Fibroblast of skin of right quadriceps (primary cell): ENCODE measurements around the gene BIN1.

Source experiments
- DNase-seq: peaks from one replicate; pipeline ENCODE4 v3.0.0-alpha.2; 2013

The BIN1 gene

DNA sequence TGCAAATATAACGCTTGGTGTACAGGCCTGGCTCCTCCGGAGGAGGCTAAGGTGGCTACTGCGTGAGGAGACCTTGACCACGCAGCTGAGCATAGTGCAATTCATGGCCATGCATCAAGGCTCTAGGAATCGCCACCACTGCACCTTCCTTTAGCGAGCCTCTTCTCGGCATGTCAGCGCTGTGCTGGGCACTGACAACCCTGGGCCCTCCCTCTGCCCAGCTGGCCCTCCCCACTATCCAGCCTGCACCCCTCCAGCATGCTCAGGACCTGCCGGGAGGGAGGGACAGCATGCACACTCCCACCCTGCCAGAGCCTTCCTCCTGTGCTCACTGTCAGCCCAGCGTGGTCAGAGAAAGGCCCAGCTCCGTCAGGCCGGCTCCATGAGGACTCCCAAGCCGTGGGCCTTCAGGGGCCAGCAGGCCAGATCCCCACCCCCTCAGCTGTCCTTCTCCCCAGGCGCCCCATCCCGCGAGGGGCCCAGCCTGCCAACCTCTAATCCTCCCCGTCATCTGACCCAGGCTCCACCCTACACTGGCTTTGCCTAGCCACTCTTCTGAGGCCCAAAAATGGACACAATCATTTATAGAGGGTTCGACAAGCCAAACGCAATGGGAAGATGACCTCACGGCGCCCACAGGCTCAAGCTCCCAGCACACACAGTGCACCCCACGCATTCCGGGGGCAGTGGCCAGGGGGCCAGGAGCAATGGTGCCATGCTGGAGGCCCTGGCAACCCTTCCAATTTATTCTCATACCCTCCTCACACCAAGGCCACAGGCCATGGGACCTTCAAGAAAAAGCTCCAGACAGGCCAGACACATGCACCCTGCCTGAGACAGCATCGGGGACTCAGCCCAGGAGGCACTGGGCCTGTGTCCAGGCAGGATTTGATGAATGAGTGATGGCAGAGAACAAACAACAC is 3.5 kb downstream of the BIN1 start:
- no peak for DNase-seq

- no peak for DNase-seq
Measured at GRCh38 chr2:127102521-127103242, 4.3 kb downstream of the BIN1 start.

GRCh38 chr2:127101756-127102477 is 5.0 kb downstream of the BIN1 start:
- no peak for DNase-seq

GRCh38 chr2:127101048-127101611 is 5.8 kb downstream of the BIN1 start:
- DNase-seq, result no peak

DNA sequence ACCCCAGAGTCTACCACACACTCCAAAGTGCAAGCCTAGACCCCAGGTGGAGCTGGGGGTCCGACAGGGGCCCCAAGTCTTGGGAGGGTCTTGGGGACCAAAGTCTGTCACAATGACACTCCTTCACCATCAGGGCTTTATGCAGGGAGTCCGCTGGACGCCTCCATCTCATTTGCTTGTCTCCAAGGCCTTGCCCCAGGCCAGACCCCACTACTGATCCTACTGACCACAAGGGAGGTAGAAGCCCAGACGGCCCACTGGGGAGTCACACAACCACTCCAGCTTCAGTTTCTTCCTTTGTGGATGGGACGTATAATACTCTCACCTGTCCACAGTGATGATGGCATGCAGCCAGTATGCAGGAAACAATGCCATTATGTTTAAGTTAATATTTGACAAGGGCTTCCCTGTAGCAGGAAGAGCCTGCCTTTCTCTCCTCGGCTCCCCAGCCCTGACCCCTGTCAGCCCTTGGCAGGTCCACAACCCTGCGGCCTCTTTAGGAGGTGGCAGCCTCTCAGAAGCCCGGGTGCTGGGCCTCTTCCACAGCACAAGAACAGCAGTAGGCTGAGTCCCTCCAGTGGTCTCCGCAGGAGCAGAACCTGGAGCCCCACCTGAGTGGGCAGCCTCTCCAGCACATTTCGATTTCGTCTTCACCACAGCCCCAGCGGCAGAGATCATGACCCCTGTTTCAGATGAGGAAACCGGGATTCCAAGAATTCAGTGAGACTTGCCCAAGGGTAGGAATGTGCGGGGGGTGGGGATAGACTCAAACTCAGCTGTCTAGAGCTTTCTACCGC is 6.5 kb downstream of the BIN1 start:
- DNase-seq, result peak; percentile 26

DNA sequence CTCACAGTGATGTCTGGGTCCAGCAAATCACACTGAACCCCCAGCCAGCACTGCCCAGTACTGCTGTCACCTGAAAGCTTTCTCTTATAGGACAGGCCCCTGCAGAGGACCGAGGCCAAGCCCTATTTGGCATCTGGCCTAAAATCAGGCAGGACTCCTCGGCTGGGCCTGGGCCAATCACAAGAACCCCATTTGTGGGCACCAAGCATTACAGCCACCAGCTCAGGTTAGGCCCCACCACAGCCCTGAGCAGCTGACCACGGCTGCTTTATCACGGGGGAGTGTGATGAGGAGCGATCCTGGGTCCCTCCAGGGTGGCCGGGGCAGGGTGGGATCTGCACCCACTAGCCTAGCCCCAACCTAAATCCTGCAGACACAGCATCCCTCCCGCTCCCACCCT is 8.2 kb downstream of the BIN1 start:
- no peak for DNase-seq

DNA sequence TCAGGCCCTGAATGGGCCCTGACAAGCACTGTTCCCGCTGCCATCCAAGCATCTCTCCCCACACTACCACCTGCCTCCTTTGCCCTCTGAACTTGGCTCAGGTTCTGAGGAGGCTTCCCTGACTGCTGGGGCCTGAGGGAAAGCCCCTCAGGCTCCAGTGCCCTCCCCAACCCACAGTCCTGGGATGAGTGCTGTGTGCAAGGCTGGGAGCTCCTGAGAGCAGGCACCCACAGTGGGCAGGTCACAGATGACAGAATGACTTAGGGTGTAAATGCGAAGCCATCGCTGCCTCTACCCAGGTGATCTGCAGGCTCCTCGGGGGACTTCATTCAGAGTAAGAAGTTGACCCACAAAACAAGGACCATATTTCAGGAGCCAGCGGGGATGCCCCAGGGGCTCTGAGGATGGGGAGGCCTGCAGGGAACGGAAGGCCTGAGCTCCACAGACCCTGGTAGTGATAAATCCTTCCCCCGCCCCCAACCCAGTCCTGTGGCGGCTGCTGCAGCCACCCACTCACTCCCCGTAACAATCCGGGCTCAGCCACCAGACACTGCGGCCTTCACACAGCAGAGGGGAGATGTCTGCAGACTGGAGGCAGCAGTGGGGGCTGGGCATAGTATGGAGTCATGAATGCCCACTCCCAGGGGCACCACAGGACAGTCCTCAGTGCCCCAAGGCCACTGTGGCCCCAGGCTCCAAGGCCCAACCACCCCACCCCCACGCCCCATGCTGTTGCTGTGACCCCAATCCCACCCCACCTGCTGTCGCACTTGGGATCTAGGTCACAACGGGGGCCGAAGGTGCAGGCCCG is 8.9 kb downstream of the BIN1 start:
- DNase-seq, result no peak

DNA sequence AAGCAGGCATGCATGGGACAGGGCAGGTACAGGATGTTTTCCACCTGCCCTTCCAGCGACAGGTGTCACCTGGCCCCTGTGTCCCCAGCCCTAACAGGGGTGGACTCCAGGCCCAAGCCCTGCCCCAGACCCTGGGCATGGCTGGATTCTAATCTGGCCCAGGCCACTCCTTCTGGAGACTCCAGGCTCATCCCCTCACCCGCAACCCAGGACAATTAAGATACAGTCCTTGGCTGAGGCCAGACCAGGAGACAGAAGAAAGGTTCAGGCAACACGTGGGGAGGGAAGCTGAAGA is 9.5 kb downstream of the BIN1 start:
- no peak for DNase-seq

GRCh38 chr2:127096718-127097470 is 10.1 kb downstream of the BIN1 start:
- DNase-seq, result no peak

DNA sequence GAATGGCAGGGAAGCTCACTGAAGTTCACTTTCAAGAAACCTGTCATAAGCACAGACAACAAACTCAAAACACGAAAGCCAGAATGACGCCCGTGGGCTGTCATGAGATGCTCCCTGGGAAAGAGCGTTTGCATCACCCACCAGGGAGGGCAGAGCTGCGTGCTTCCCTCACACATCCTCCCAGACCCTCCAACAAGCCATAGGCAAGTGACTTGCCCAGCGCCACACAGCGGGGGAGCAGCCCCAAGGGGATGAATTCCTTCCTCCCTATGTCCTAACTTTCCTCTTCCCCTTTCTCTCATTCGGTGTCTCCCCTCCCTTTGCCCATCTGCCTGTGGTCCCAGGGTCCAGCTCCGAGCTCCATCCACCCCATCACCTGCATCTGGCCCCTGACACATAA is 10.7 kb downstream of the BIN1 start:
- no peak for DNase-seq

DNA sequence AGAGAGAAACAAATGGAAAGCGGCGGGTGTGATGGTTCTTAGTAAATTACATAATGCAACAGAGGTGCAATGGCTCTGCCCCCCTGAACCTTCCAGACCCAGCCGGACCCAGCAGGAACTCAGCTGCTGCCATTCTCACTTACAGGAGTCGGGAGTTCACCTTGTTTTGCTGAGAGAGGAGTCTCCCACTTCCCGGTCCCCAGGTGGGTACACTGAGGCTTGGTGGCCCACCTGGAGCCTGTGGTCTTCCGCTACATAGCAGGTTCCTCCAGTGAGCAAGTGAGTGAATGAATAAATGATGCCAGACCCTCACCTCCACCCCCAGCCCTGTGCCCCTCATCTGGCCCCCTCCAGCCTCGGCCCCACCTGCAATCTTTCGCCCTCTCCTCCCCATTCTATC is 11.2 kb downstream of the BIN1 start:
- DNase-seq, result no peak

DNA sequence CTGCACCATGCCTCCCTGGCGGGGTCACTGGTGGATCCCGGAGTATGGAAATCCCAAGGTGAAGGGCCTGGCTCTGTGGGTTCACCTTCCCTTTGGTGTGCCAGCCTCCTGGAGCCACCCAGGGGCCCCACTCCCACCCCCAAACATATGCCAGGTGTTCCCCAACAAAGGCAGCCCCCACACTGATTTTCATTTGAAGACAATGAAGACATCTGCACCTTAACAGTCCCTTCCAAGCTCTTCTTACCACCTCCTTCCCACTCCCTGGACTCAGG is 11.7 kb downstream of the BIN1 start:
- DNase-seq, result no peak

DNA sequence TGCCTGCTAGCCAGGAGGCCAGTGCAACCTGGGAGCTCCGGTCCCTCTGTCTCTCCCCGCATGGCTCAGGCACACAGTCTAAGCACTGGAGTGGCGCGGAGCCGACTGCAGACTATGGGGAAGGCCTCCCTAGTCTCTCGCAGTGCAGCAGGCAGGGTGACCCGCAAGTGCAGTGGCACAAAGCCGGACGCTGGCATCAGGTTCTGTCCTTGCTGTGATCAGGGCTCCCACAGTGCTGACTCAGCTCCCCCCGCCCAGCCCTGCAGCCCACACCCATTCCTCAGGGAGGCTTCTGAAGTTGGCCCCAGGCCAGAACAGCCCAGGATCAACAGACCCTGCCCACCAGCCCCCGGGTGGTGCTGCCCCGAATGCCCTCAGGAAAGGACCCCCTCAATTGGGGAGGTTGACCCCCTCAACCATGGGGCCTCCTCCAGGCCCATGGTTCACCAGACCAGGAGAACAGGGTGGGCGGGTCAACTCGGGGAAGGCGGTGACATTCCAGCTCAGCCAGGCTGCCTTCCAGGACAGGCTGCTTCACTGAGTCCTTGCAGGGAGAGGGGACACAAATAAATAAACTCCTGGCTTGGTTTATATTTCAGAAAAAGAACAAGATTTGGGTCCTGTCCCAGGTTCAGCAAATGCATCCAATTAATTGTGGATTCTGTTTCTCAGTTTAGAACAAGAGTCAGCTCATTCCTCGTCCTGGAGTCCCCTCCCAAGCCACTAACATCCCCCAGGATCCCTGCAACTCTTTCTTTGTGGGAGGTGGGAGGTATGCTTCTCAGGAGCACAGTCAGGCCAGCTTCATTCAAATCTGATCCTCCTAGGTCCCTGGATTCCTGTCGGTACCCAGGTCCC is 12.2 kb downstream of the BIN1 start:
- DNase-seq, result peak; percentile 20

DNA sequence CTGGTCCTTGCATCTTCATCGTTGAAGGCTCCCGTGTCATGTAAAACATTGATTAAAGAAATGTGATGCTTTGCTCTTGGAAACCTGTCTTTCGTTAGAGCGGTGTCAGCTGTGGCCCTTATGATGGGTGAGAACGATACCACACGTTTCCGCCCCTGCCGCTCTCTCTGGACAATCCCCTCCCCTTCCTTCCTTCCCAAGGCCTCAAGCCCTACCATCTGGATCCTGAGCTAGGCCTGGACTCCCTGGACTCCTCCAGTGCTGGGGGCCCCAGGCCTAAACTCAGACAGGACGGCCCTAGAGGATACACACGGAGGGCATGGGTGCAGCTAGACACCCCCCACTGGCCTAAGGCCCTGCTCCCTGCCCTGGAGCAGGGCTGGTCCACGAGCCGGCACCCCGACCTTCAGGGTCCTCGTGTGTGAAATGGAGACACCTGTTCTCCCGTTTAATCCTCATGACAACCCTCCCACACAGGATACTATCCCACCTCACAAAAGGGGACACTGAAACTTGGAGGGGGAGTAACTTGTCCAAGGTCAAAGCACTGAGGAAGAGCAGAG is 13.2 kb downstream of the BIN1 start:
- DNase-seq, result no peak

- no peak for DNase-seq
Measured at GRCh38 chr2:127092901-127093516, 13.9 kb downstream of the BIN1 start.

- DNase-seq, result no peak
Measured at GRCh38 chr2:127092306-127092705, 14.6 kb downstream of the BIN1 start.

DNA sequence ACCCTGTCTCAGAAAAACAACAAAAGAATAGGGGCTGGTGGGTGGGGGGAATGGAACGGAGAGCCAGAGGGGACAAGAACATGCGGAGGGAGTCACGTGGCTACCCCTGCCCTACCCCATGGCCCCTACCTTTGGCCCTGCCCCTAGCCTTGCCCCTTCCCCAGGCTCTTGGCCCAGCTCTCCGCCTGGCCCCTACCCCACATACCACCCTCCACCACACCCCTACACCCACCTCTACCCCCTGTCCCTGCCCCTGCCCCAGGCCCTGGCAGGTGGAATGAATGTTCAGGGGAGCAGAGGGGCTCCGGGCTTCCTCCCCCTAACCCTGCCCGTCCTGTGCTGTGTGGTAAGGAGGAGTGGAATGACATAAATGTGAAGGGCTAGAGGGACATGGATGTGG is 15.1 kb downstream of the BIN1 start:
- no peak for DNase-seq

GRCh38 chr2:127091148-127091547 is 15.8 kb downstream of the BIN1 start:
- DNase-seq, result no peak
